K562 (cell line): Measurements from ENCODE around the gene UNC5C. TPM values are rescaled to one million over a fixed set of nuclear protein-coding genes. Genes with fewer than 3 reads are reported as not detected.
A peak's percentile ranks its signal among the peaks of the same experiment; 100 is the strongest.

ENCODE experiments used
- ATAC-seq: fragments of 200-7000 bp; cut with Tn5 transposase; 3 replicates; pipeline ENCODE4 v1.9.1; 2020; ENCODE audit warnings: moderate library complexity
- BruUV-seq: library from RNA; stranded (reverse); fragments of 400-500 nt; replicated peaks from 2 replicates; lab custom pipeline; 2021; lab: Mats Ljungman, UMichigan
- CTCF ChIA-PET: fragments of 300-600 bp; formaldehyde crosslinking; extraction: SDS; loops from one replicate; lab custom pipeline; 2021; ENCODE audit warnings: low intra/inter-chr PET ratio; lab: Yijun Ruan, JAX
- POLR2A ChIA-PET: fragments of 300-600, 350-650 bp; sonication (Branson Sonifier 250); formaldehyde crosslinking; extraction: SDS; loops from one replicate; lab custom pipeline; 2021; ENCODE audit warnings: antibody characterized with exemption, inconsistent platforms; lab: Yijun Ruan, JAX
- DNase-seq, 4 experiments: peaks; one replicate each; pipeline versions ENCODE4 v3.0.0 to v3.0.0-alpha.2; 2011 to 2018; ENCODE audit warnings: low spot score in 3 of 4, mixed read lengths in 3 of 4; ENCODE audit errors: extremely low read depth in 1 of 4
- FAIRE-seq: peaks from 2 replicates; lab custom pipeline; 2011; peaks lifted over from hg19 to GRCh38; lab: Jason Lieb, UNC
- H2AFZ ChIP-seq: 2 replicates; pipeline ENCODE4 v1.6.0; 2011; ENCODE audit warnings: low read depth, low read length, control low read depth, inconsistent platforms
- H3K27ac ChIP-seq: fragments of 200-600 bp; 3 replicates; pipeline ENCODE4 v1.8.0; 2011; ENCODE audit warnings: low read depth, mild to moderate bottlenecking, control low read depth, inconsistent platforms, low read length, moderate library complexity, mixed read lengths; ENCODE audit errors: extremely low read depth
- H3K27me3 ChIP-seq, 2 experiments: fragments of 300-600 bp in 1 of 2; 2 replicates in 1 of 2; 3 replicates in 1 of 2; pipeline versions ENCODE4 v1.6.0 to v1.8.0; 2011; ENCODE audit warnings: inconsistent platforms in 2 of 2, low read length in 2 of 2, mild to moderate bottlenecking in 1 of 2, mixed read lengths in 1 of 2, moderate library complexity in 1 of 2; ENCODE audit not compliant: control insufficient read depth in 2 of 2, insufficient read depth in 2 of 2
- H3K36me3 ChIP-seq: fragments of 300-600 bp; 3 replicates; pipeline ENCODE4 v1.8.0; 2011; ENCODE audit warnings: mild to moderate bottlenecking, low read length, inconsistent platforms; ENCODE audit not compliant: control insufficient read depth, insufficient read depth
- H3K4me1 ChIP-seq, 2 experiments: fragments of 200-600 bp in 1 of 2; replicated peaks in 1 of 2; 2 replicates in 1 of 2; 3 replicates in 1 of 2; pipeline versions ENCODE4 v1.5.1 to v1.8.0; 2011; ENCODE audit warnings: inconsistent platforms in 2 of 2, low read length in 2 of 2, mild to moderate bottlenecking in 1 of 2, mixed read lengths in 1 of 2, moderate library complexity in 1 of 2; ENCODE audit not compliant: control insufficient read depth in 2 of 2, insufficient read depth in 2 of 2
- H3K4me2 ChIP-seq: 2 replicates; pipeline ENCODE4 v1.6.1; 2011; ENCODE audit warnings: low read length, control low read depth, inconsistent platforms, mixed read lengths; ENCODE audit not compliant: insufficient read depth
- H3K4me3 ChIP-seq: fragments of 200-600 bp; sonication (generic), shearing (Covaris generic); 2 replicates; pipeline ENCODE4 v1.5.1; 2016; ENCODE audit warnings: control low read depth, inconsistent platforms
- H3K79me2 ChIP-seq: fragments of 200-600 bp; 3 replicates; pipeline ENCODE4 v1.8.0; 2011; ENCODE audit warnings: low read length, inconsistent platforms; ENCODE audit not compliant: control insufficient read depth, insufficient read depth
- H3K9ac ChIP-seq, 2 experiments: 2 replicates each; pipeline versions ENCODE4 v1.6.0 to v1.6.1; 2011; ENCODE audit warnings: low read depth in 2 of 2, low read length in 2 of 2, control low read depth in 1 of 2, inconsistent platforms in 1 of 2, mild to moderate bottlenecking in 1 of 2, mixed read lengths in 1 of 2; ENCODE audit not compliant: insufficient read depth in 1 of 2
- H3K9me1 ChIP-seq: one replicate; pipeline ENCODE4 v1.6.0; 2011; ENCODE audit warnings: inconsistent platforms, mild to moderate bottlenecking, low read length, moderate library complexity; ENCODE audit not compliant: control insufficient read depth, insufficient read depth
- H3K9me3 ChIP-seq: replicated peaks from 2 replicates; pipeline ENCODE4 v1.5.1; 2011; ENCODE audit warnings: low read depth, low read length, inconsistent platforms; ENCODE audit not compliant: control insufficient read depth, insufficient read depth
- H4K20me1 ChIP-seq: replicated peaks from 2 replicates; pipeline ENCODE4 v1.6.1; 2011; ENCODE audit warnings: low read length, inconsistent platforms, mixed read lengths; ENCODE audit not compliant: control insufficient read depth, insufficient read depth
- MAX ChIP-seq: sonication (generic); formaldehyde crosslinking; IDR thresholded peaks from 2 replicates; pipeline ENCODE4 v1.9.0; 2022; ENCODE audit warnings: mild to moderate bottlenecking, missing genetic modification reagents
- MAZ ChIP-seq, 2 experiments: fragments of 450-650 bp in 1 of 2; sonication (generic) in 1 of 2; formaldehyde crosslinking; IDR thresholded peaks in 1 of 2; conservative IDR thresholded peaks in 1 of 2; 2 replicates each; pipeline versions ENCODE4 v1.4.0 to v1.5.0; 2020; ENCODE audit warnings: mild to moderate bottlenecking in 1 of 2, missing genetic modification reagents in 1 of 2
- RAD21 ChIP-seq, 2 experiments: fragments of 250-450 bp in 1 of 2; fragments of 450-650 bp in 1 of 2; sonication (Bioruptor Pico) in 1 of 2; formaldehyde crosslinking in 1 of 2; IDR thresholded peaks in 1 of 2; conservative IDR thresholded peaks in 1 of 2; 2 replicates each; pipeline versions ENCODE4 v1.4.0 to v1.8.0; 2020 to 2022; ENCODE audit warnings: mild to moderate bottlenecking in 2 of 2, moderate library complexity in 1 of 2
- RBM25 ChIP-seq: fragments of 200-400 bp; formaldehyde crosslinking; IDR thresholded peaks from 2 replicates; pipeline ENCODE4 v1.6.1; 2018; ENCODE audit warnings: low read length, low read depth, moderate library complexity; ENCODE audit not compliant: severe bottlenecking
- ZNF121 ChIP-seq: sonication (generic); formaldehyde crosslinking; conservative IDR thresholded peaks from 2 replicates; pipeline ENCODE4 v1.8.0; 2022; ENCODE audit warnings: missing genetic modification reagents
- ZNF146 ChIP-seq: IDR thresholded peaks from one replicate; pipeline ENCODE4 v1.6.1; 2018; ENCODE audit warnings: missing compliant biosample characterization; ENCODE audit not compliant: unreplicated experiment
- WGBS: fragments of 100-300 bp; shearing (Covaris generic); methylation state at CpG from one replicate; pipeline ENCODE4 v1.1.6; 2016; ENCODE audit warnings: low coverage, mixed read lengths; ENCODE audit not compliant: insufficient coverage; ENCODE audit errors: missing lambda C conversion rate; 5-methylcytosine and 5-hydroxymethylcytosine counted together
- in situ Hi-C: fragments of 300-500 bp; cut with MboI; formaldehyde crosslinking; loops from 4 replicates; pipeline ENCODE4 v1.15.0; 2018; ENCODE audit warnings: inconsistent platforms, mixed read lengths
- intact Hi-C: fragments of 100-400 bp; cut with micrococcal nuclease; formaldehyde crosslinking; loops from 2 replicates; pipeline ENCODE4 v1.14.2; 2022
- polyA plus RNA-seq, 8 experiments: library from polyadenylated mRNA; depleted of rRNA in 4 of 8; stranded (reverse) in 5 of 8; unstranded in 3 of 8; fragments of >200 nt; fragmentation: Nextera tagmentation in 2 of 8; fragmentation: Illumina TruSeq in 1 of 8; extraction: Ambion mirVana in 2 of 8; extraction: Trizol in 1 of 8; gene quantifications; 2 replicates each; pipeline versions ENCODE4 v1.2.1 to v1.2.3, GENCODE V29; 2011 to 2014; ENCODE audit warnings: inconsistent platforms in 1 of 8, missing spikeins in 1 of 8
- total RNA-seq, 7 experiments: library from RNA; depleted of rRNA in 6 of 7; stranded (reverse); fragments of >200 nt in 6 of 7; fragmentation: Illumina TruSeq in 2 of 7; extraction: Trizol in 2 of 7; gene quantifications; 2 replicates each; pipeline versions ENCODE4 v1.2.1 to v1.2.3, GENCODE V29; 2011 to 2021; ENCODE audit warnings: low replicate concordance in 1 of 7

UNC5C gene
- total and polyA plus RNA-seq, 9 of the 15 experiments (the other 6 are each of a cell fraction or from before 2014, with no cell fraction given), result under 0.01 to 0.10 (median 0.03) TPM; not detected in 1

GRCh38 chr4:95348418-95348817 lies 200.4 kb downstream of the UNC5C start:
- Histone ChIP-seq H3K9ac (no peak overlapping the region), H3K4me2 (no peak overlapping the region), H2AFZ (no peak overlapping the region), H3K4me1 (no peaks in the 10 kb centered on the region), H3K27me3 (no peaks in the 10 kb centered on the region), H3K36me3 (no peaks in the 10 kb centered on the region), H3K9me3 (0 out of 2 replicates have a peak, but pooled peaks cover 2% of the 10 kb centered on the region), H4K20me1 (no peaks in the 10 kb centered on the region), H3K79me2 (no peaks in the 10 kb centered on the region), H3K4me3 (no peak overlapping the region), H3K27ac (no peak overlapping the region), H3K9me1 (peaks cover 4% of the 10 kb centered on the region)
- TF ChIP-seq MAZ (CRISPR knock-in tag; conservative IDR thresholded peaks at IDR 0.05 in 1 of 2, IDR thresholded peaks at IDR 0.05 in 1 of 2) (no peak), ZNF121 (CRISPR knock-in tag) (no peak), MAX (CRISPR knock-in tag) (no peak), RBM25 (peak; percentile 22), ZNF146 (peak; percentile 42)
- FAIRE-seq, result no peak
- 8% methylated on average over 1 of the region's 1 CpG for WGBS
- POLR2A ChIA-PET, result no interaction called here
- CTCF ChIA-PET, result no interaction called here
- DNase-seq, result no peak
- ATAC-seq, result no peak
- in situ Hi-C loops (no loop called here), intact Hi-C loops (no loop called here)
- BruUV-seq, result no TSS peak

GRCh38 chr4:95343235-95343634 lies 205.5 kb downstream of the UNC5C start:
- WGBS, result 18% methylated on average over 1 of the region's 1 CpG
- ChIA-PET POLR2A (no interaction called here), CTCF (no interaction called here)
- Histone ChIP-seq H4K20me1 (no peaks in the 10 kb centered on the region), H3K79me2 (no peaks in the 10 kb centered on the region), H3K4me1 (no peaks in the 10 kb centered on the region), H3K27me3 (no peaks in the 10 kb centered on the region), H3K27ac (no peak overlapping the region), H3K36me3 (no peaks in the 10 kb centered on the region), H2AFZ (no peak overlapping the region), H3K9me1 (no peaks in the 10 kb centered on the region), H3K4me3 (no peak overlapping the region), H3K9me3 (0 out of 2 replicates have a peak, but pooled peaks cover 2% of the 10 kb centered on the region), H3K4me2 (no peak overlapping the region), H3K9ac (no peak overlapping the region)
- ATAC-seq, result peak; percentile 34; the same call in 1 of the 3 replicates
- BruUV-seq, result no TSS peak
- in situ Hi-C loops, result no loop called here
- FAIRE-seq, result no peak
- intact Hi-C loops, result loop anchor here (1.0 kb wide), 1 partner anchor 175 kb away; no protein-coding TSS in a partner anchor
- DNase-seq, result no peak
- peak in 1 of 2 experiments; percentile 31; a peak in 2 of 4 replicates for TF ChIP-seq RAD21 (CRISPR knock-in tag; conservative IDR thresholded peaks at IDR 0.05 in 1 of 2, IDR thresholded peaks at IDR 0.05 in 1 of 2)
